Measurements from ENCODE around the gene S100A16. TPM values are rescaled to one million over a fixed set of nuclear protein-coding genes. Genes with fewer than 3 reads are reported as not detected.
A peak's percentile ranks its signal among the peaks of the same experiment; 100 is the strongest.

S100A16 gene
- total RNA-seq, 1 donor from 2014 or later: 44.3 TPM

- DNase-seq: peak; percentile 16
- intact Hi-C loops (cut with DNase I): no loop called here
- no peak for ATAC-seq (ENCODE audit: poor library complexity)
Observed at GRCh38 chr1:153624965-153625611, 12.2 kb upstream of the S100A16 start.

GRCh38 chr1:153623101-153623500 lies 10.2 kb upstream of the S100A16 start:
- ATAC-seq (ENCODE audit: poor library complexity) (no peak), DNase-seq (no peak)
- intact Hi-C loops (cut with DNase I): no loop called here

- ATAC-seq (ENCODE audit: poor library complexity) (no peak), DNase-seq (no peak)
- intact Hi-C loops (cut with DNase I): no loop called here
Observed at GRCh38 chr1:153619171-153619570, 6.2 kb upstream of the S100A16 start.

DNA sequence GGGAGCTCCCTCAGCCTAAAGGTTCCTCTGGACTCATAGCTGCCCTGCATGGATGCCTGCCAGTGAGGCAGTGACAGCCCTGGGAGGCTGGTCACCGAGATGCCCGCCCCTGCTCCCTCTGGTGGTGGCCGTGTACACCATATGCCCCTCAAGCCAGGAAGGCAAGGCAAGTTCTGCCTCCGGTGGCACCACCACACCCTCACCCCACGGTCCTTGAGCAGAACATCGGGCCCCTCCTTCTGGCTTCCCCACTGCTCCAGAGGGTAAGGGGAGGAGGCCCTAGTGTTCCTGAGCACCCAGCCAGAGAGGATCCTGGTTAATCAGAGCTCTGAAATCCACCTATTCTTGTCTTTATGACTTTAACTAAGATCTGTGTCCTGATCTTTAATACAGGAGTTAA lies 4.7 kb upstream of the S100A16 start:
- DNase-seq (no peak), ATAC-seq (ENCODE audit: poor library complexity) (no peak)
- intact Hi-C loops (cut with DNase I): no loop called here

DNA sequence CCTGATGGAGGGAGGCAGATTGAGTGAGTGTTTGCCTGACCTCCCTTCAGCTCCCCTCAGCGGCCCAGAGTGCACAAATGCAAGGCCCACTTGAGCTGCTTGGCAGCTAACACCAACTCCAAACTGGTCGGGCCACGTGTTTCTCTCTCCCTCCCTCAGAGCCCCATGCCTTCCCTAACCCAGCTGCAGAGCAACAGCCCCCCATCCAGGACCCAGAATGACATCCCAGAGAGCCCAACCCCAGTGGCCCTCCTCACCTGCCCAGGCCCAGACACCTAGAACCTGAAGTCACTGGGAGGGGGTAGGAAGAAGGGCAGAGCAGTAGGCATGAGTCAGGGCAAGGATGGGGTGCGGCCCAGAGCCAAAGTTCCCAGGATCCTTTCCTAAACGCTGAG lies 4.0 kb upstream of the S100A16 start:
- no peak for DNase-seq
- peak; percentile 55 for ATAC-seq (ENCODE audit: poor library complexity)
- intact Hi-C loops (cut with DNase I): no loop called here

DNA sequence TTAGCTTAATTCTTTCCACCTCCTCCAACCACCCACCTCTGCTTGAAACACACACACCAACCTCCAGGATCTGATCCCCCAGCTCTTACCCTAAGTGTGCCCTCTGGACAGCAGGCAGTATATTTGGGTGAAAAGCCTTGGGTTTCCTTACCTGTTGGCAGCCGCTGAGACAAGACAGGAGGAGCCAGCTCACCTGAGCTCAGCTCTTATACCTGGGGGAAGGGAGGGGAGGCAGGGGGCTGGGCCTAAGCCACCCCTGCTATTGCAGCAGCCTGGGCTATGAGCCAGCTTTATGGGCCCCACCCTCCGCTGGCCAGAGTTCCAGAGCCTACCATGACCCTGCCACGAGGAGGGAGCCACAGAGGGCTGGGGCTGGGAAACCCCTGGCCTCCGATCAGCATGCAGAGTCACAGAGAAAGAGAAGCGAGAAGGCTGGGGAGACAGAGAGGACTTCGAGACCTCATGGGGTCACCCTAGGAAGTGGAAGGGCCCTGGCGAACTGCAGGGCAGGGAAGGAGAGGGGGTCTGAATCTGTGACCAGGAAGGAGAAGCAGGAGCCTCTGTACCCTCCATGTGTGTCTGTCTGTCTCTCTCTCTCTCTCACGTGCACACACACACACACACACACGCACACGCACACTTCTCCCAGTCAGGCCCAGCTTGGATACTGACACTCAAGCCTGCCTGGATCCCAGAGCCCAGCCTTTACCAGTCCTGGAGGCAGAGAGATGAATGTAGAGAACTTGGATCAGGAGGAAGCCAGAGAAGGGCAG lies 3.4 kb upstream of the S100A16 start, which contains the start of gene S100A14:
Gene S100A14, minus strand, starts transcription at position 182 of the 773 bp plus-strand sequence. CDS start 467 bp downstream, outside the sequence.
- ATAC-seq (ENCODE audit: poor library complexity) (peak; percentile 48), DNase-seq (peak; percentile 74)
- intact Hi-C loops (cut with DNase I): no loop called here

GRCh38 chr1:153615406-153615805 lies 2.5 kb upstream of the S100A16 start:
- ATAC-seq (ENCODE audit: poor library complexity): no peak
- intact Hi-C loops (cut with DNase I): no loop called here

GRCh38 chr1:153614906-153615305 lies 2.0 kb upstream of the S100A16 start:
- intact Hi-C loops (cut with DNase I): no loop called here
- no peak for DNase-seq
- ATAC-seq (ENCODE audit: poor library complexity): no peak

More at GRCh38 chr1:153615406-153615805, 2.5 kb upstream of the S100A16 start:
- no peak for DNase-seq

- no peak for DNase-seq
- intact Hi-C loops (cut with DNase I): no loop called here
- no peak for ATAC-seq (ENCODE audit: poor library complexity)
Observed at GRCh38 chr1:153614189-153614900, 1.4 kb upstream of the S100A16 start.

DNA sequence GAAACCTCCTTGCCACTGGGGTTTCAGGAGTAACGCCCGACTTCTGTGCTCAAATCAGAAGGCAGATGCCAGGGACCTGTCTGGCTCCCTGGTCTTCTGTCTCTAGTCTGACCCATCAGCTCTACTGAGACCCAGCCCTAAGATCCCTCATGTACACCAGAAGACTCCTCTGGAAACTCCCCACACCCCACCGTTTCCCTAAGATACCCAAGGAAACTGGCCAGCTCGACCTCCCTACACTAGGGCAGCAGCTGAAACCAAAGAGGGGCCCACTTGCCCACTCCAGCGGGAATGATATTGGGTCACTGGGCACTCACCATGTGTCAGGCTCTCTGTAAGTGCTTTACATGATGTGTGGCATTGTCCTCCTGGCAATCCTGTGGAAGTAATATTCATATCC lies 469 bp upstream of the S100A16 start:
- DNase-seq (no peak), ATAC-seq (ENCODE audit: poor library complexity) (no peak)
- intact Hi-C loops (cut with DNase I): no loop called here

- DNase-seq: no peak
- intact Hi-C loops (cut with DNase I): no loop called here
- peak; percentile 11 for ATAC-seq (ENCODE audit: poor library complexity)
Observed at GRCh38 chr1:153612111-153612754, 704 bp downstream of the S100A16 start.

DNA sequence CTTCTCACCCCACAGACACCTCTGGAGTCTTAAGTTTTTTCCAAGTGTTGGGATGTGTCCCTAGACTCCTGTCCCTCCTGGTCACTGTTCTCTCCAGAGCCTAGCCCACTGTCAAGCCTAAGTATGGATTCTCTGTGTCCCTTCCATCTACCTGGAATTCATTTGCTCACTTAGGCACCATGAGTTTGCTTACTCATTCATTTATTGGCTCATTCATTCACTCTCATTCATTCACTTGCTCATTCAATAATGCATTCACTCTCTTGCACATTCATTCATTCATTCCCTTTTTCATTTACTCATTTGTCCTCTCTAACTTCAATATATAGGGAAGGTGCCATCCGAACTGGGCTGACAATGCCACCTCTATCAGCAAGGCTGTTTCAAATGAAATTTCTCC lies 1.6 kb downstream of the S100A16 start:
- DNase-seq: no peak
- no peak for ATAC-seq (ENCODE audit: poor library complexity)
- intact Hi-C loops (cut with DNase I): no loop called here

- DNase-seq (no peak), ATAC-seq (ENCODE audit: poor library complexity) (no peak)
- intact Hi-C loops (cut with DNase I): no loop called here
Observed at GRCh38 chr1:153610811-153611301, 2.1 kb downstream of the S100A16 start.

- DNase-seq: no peak
- no peak for ATAC-seq (ENCODE audit: poor library complexity)
- intact Hi-C loops (cut with DNase I): no loop called here
Observed at GRCh38 chr1:153610334-153610733, 2.6 kb downstream of the S100A16 start.

- intact Hi-C loops (cut with DNase I): no loop called here
- DNase-seq (no peak), ATAC-seq (ENCODE audit: poor library complexity) (no peak)
Observed at GRCh38 chr1:153609585-153609907, 3.4 kb downstream of the S100A16 start.

DNA sequence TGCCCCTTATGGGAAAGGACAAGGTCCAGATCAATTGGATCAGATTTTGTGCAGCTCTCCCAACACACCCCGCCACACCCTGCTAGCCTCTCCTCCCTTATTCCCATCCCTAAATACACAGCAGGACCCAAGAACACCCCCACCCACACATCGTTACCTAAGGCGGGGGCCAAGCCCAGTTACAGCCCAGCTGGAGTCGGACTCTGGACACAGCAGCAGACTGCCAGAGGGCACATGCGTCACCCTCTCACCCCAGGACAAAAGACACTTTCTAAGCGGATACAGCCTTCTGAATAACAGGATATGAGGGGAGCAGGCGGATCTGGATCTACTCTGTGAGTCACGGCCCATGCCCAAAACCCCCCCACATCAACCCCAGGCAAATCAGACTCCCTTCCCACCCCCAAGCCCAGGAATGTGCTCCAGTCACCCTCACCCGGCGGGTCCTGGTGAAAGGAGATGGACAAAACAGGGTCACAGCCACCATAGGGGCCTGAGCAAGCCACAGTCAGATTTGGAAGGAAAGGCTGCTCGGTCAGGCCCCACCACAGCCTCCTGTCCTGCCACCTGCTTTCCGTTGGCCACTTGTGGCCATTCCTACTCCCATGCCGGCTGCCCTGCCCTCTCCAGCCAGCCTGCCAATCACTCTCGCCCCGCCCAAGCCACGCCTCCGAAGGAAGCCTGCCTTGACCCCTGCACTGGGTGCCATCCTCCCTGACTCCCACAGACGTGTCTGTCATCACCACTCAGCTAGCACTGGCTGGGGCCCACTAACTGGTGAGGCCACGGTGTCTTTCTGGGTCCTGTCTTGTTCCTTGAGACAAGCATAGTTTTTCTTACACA lies 4.0 kb downstream of the S100A16 start:
- DNase-seq: peak; percentile 86
- intact Hi-C loops (cut with DNase I): no loop called here
- ATAC-seq (ENCODE audit: poor library complexity): peak; percentile 62

- DNase-seq (no peak), ATAC-seq (ENCODE audit: poor library complexity) (no peak)
- intact Hi-C loops (cut with DNase I): no loop called here
Observed at GRCh38 chr1:153608089-153608682, 4.8 kb downstream of the S100A16 start.

DNA sequence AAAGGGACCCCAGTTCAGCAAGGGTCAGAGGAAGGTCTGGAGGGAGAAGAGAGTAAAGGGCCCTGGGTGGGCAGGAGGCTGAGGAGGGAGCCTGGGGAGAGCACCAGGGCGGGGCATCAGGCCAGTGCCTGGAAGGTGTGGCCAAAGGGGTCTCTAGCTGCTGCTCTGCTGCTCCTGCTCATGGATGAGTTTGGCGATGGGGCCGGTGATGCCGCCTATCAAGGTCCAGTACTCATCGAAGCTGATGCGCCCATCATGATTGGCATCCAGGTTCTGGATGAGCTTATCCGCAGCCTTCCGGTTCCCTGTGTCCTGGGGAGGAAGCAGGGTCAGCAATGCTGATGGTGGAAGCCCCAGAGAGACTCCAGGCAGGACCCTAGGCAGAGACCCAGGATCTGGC lies 5.6 kb downstream of the S100A16 start:
- ATAC-seq (ENCODE audit: poor library complexity): no peak
- intact Hi-C loops (cut with DNase I): no loop called here
- DNase-seq: no peak

Measured in Right ventricle myocardium superior (tissue), 1 donor.